ENCODE data around the gene CAPNS1. TPM values are rescaled to one million over a fixed set of nuclear protein-coding genes. Genes with fewer than 3 reads are reported as not detected.

The CAPNS1 gene
- total and polyA plus RNA-seq, 9 of the 15 experiments (the other 6 are each of a cell fraction or from before 2014, with no cell fraction given): 77.9 to 576 (median 258) TPM

- peak; percentile 80 for TF ChIP-seq TFAP4 (CRISPR knock-in tag; IDR thresholded peaks at IDR 0.05; ENCODE audit: borderline replicate concordance)
- TF ChIP-seq ZNF277 (CRISPR knock-in tag; IDR thresholded peaks at IDR 0.05; ENCODE audit: borderline replicate concordance): no peak
- no peak for TF ChIP-seq HMG20B (CRISPR knock-in tag; IDR thresholded peaks at IDR 0.05)
- peak; percentile 55; the same call in 1 of the 2 replicates for TF ChIP-seq ZNF764 (CRISPR knock-in tag; IDR thresholded peaks at IDR 0.05; ENCODE audit: low read depth)
- TF ChIP-seq SAFB2 (IDR thresholded peaks at IDR 0.05; ENCODE audit: borderline replicate concordance, low read depth, low read length, severe bottlenecking): no peak
- no peak for TF ChIP-seq TEAD2 (tag; IDR thresholded peaks at IDR 0.05)
- no peak for TF ChIP-seq PTBP1 (IDR thresholded peaks at IDR 0.05; ENCODE audit: low read depth, low read length)
- TF ChIP-seq ZNF12 (CRISPR knock-in tag; IDR thresholded peaks at IDR 0.05): no peak
- TF ChIP-seq ZNF133 (CRISPR knock-in tag; IDR thresholded peaks at IDR 0.05): no peak
- TF ChIP-seq CC2D1A (IDR thresholded peaks at IDR 0.05): no peak
- TF ChIP-seq FOXA3 (CRISPR knock-in tag; conservative IDR thresholded peaks at IDR 0.05 in 1 of 2, IDR thresholded peaks at IDR 0.05 in 1 of 2): no peak
- peak; percentile 30 for TF ChIP-seq RBBP5 (IDR thresholded peaks at IDR 0.05; ENCODE audit: borderline replicate concordance, insufficient read depth, low read length, poor library complexity, severe bottlenecking)
- TF ChIP-seq SMAD1 (IDR thresholded peaks at IDR 0.05; ENCODE audit: low read depth, low read length, partially characterized antibody): no peak
- TF ChIP-seq FOXP4 (CRISPR knock-in tag; IDR thresholded peaks at IDR 0.05; ENCODE audit: borderline replicate concordance): 0 out of 2 replicates have a peak, but pooled peaks have one; percentile 35
Measured at GRCh38 chr19:36139473-36140303, at the start of gene CAPNS1 (continued).

Data from K562 (cell line).